MCF 10A (cell line): ENCODE results near the gene HLA-E. TPM values are rescaled to one million over a fixed set of nuclear protein-coding genes. Genes with fewer than 3 reads are reported as not detected.
"Not testable (repeated sequence)": the region's sequence is repeated elsewhere in the genome, so short reads cannot be mapped to it uniquely, and the experiment has no call there.

Source experiments
- BruUV-seq: library from RNA; stranded (reverse); fragments of 400-500 nt; replicated peaks from 2 replicates; lab custom pipeline; 2021; lab: Mats Ljungman, UMichigan
- CTCF ChIA-PET: fragments of 300-600 bp; sonication (Branson Sonifier 250); formaldehyde crosslinking; extraction: SDS; loops from one replicate; lab custom pipeline; 2021; ENCODE audit warnings: antibody characterized with exemption, inconsistent platforms; lab: Yijun Ruan, JAX
- POLR2A ChIA-PET: fragments of 300-600, 350-650 bp; sonication (Branson Sonifier 250); formaldehyde crosslinking; extraction: SDS; loops from one replicate; lab custom pipeline; 2020; ENCODE audit warnings: antibody characterized with exemption, inconsistent platforms; lab: Yijun Ruan, JAX
- DNase-seq: peaks from one replicate; pipeline ENCODE4 v3.0.0-alpha.2; 2018; ENCODE audit not compliant: unreplicated experiment
- H3K27ac Mint-ChIP-seq: one replicate; pipeline ENCODE4 v1.8.0; 2022; ENCODE audit warnings: mild to moderate bottlenecking, low read depth, mixed read lengths; ENCODE audit not compliant: unreplicated experiment
- H3K27me3 Mint-ChIP-seq: one replicate; pipeline ENCODE4 v1.8.0; 2022; ENCODE audit warnings: mixed read lengths; ENCODE audit not compliant: insufficient read depth, unreplicated experiment
- H3K36me3 Mint-ChIP-seq: one replicate; pipeline ENCODE4 v1.8.0; 2022; ENCODE audit warnings: mild to moderate bottlenecking, moderate library complexity, mixed read lengths; ENCODE audit not compliant: insufficient read depth, unreplicated experiment
- H3K4me1 Mint-ChIP-seq: one replicate; pipeline ENCODE4 v1.8.0; 2022; ENCODE audit warnings: mixed read lengths; ENCODE audit not compliant: insufficient read depth, unreplicated experiment
- H3K4me3 Mint-ChIP-seq: one replicate; pipeline ENCODE4 v1.8.0; 2022; ENCODE audit warnings: mild to moderate bottlenecking, moderate library complexity, mixed read lengths; ENCODE audit not compliant: unreplicated experiment
- H3K9me3 Mint-ChIP-seq: one replicate; pipeline ENCODE4 v1.8.0; 2022; ENCODE audit warnings: mixed read lengths; ENCODE audit not compliant: unreplicated experiment
- CTCF ChIP-seq: fragments of 200-600 bp; IDR thresholded peaks from one replicate; pipeline ENCODE4 v1.8.0; 2022; ENCODE audit warnings: antibody characterized with exemption, mild to moderate bottlenecking; ENCODE audit not compliant: unreplicated experiment
- intact Hi-C: fragments of 100-400 bp; cut with micrococcal nuclease; formaldehyde crosslinking; loops from 2 replicates; pipeline ENCODE4 v1.14.1; 2022
- total RNA-seq: library from RNA; stranded (reverse); gene quantifications from 2 replicates; pipeline ENCODE4 v1.2.3, GENCODE V29; 2022

Gene HLA-E
- total RNA-seq, 1 experiment from 2014 or later: 83.6 TPM

DNA sequence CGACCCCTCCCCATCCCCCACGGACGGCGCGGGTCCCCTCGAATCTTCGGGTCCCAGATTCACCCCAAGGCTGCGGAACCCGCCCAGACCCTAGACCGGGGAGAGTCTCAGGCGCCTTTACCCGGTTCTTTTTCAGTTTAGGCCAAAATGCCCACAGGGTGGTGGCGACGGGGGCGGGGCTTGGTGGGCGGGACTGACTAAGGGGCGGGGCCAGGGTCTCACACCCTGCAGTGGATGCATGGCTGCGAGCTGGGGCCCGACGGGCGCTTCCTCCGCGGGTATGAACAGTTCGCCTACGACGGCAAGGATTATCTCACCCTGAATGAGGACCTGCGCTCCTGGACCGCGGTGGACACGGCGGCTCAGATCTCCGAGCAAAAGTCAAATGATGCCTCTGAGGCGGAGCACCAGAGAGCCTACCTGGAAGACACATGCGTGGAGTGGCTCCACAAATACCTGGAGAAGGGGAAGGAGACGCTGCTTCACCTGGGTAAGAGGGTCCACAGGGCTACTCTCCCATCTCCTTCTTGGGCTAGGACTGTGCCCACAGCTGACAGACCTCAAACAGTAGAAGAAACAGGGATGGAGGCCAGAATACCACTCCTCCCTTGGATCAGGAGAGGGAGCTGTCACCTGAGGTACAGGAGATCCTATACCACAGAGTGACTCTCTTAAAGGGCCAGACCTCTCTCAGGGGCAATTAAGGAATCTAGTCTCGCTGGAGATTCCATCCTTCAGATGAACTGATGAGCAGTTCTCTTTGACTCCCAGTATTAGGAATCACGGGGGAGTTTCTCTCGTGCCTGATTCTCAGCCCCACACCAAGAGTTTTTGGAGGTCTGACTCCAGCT is 942 bp downstream of the HLA-E start:
- CTCF ChIA-PET: interaction anchor here (0.5 to 2.4 kb wide), 5 partner anchors 36 to 55 kb away, joined by 3 to 22 read pairs (median 6); no protein-coding TSS in a partner anchor

GRCh38 chr6:30491291-30491953 is 2.1 kb downstream of the HLA-E start:
- H3K27me3 Mint-ChIP-seq, DNase-seq, intact Hi-C loops, H3K27ac Mint-ChIP-seq, BruUV-seq, H3K9me3 Mint-ChIP-seq, H3K4me1 Mint-ChIP-seq: not testable (repeated sequence)
- H3K4me3 Mint-ChIP-seq: peak overlapping the region; percentile 88
- H3K36me3 Mint-ChIP-seq: peaks cover 47% of the 10 kb centered on the region
- ChIA-PET POLR2A (interaction anchor here (1.1 to 1.6 kb wide), 6 partner anchors 9 to 79 kb away, joined by 3 to 8 read pairs (median 4); partner anchors contain the start of genes GNL1 and PRR3), CTCF (interaction anchor here (0.5 to 2.4 kb wide), 5 partner anchors 36 to 106 kb away, joined by 3 to 22 read pairs (median 5); no protein-coding TSS in a partner anchor)

More for the DNA sequence above, 942 bp downstream of the HLA-E start:
- Mint-ChIP-seq H3K4me3 (peak overlapping the region; percentile 88), H3K27me3 (no peaks in the 10 kb centered on the region), H3K36me3 (peaks cover 47% of the 10 kb centered on the region), H3K4me1 (peaks cover 4% of the 10 kb centered on the region), H3K27ac (peak overlapping the region; percentile 97), H3K9me3 (no peaks in the 10 kb centered on the region)
- intact Hi-C loops: no loop called here
- DNase-seq: peak; percentile 71
- no TSS peak for BruUV-seq
- POLR2A ChIA-PET: interaction anchor here (0.5 to 1.6 kb wide), 15 partner anchors 8 to 128 kb away, joined by 3 to 8 read pairs (median 4); partner anchors contain the start of genes GNL1, MRPS18B and PRR3
- no peak for TF ChIP-seq CTCF

DNA sequence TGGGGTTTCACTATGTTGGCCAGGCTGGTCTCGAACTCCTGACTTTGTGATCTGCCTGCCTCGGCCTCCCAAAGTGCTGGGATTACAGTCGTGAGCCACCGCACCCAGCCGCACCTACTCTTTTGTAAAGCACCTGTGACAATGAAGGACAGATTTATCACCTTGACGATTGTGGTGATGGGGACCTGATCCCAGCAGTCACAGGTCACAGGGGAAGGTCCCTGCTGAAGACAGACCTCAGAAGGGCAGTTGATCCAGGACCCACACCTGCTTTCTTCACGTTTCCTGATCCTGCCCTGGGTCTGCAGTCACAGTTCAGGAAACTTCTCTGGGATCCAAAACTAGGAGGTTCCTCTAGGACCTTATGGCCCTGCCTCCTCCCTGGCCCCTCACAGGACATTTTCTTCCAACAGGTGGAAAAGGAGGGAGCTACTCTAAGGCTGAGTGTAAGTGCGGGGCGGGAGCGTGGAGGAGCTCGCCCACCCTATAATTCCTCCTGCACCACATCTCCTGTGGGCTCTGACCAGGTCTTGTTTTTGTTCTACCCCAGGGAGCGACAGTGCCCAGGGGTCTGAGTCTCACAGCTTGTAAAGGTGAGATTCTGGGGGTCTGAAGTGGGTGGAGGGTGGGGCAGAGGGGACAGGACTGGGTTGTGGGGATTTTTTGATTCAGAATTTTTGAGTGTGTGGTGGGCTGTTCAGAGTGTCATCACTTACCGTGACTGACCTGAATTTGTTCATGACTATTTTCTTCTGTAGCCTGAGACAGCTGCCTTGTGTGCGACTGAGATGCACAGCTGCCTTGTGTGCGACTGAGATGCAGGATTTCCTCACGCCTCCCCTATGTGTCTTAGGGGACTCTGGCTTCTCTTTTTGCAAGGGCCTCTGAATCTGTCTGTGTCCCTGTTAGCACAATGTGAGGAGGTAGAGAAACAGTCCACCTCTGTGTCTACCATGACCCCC is 3.0 kb downstream of the HLA-E start:
- no TSS peak for BruUV-seq
- H3K36me3 Mint-ChIP-seq: peaks cover 47% of the 10 kb centered on the region
- H3K4me1 Mint-ChIP-seq: peaks cover 11% of the 10 kb centered on the region
- H3K4me3 Mint-ChIP-seq: no peak overlapping the region
- ChIA-PET POLR2A (interaction anchor here (1.1 to 2.3 kb wide), 3 partner anchors 9 to 125 kb away, joined by 3 to 6 read pairs (median 5); partner anchors contain the start of genes MRPS18B, PPP1R10 and PRR3), CTCF (interaction anchor here (0.5 to 3.0 kb wide), 10 partner anchors 35 to 105 kb away, joined by 3 to 22 read pairs (median 4); no protein-coding TSS in a partner anchor)
- no peak for DNase-seq
- H3K9me3 Mint-ChIP-seq: no peaks in the 10 kb centered on the region
- intact Hi-C loops: no loop called here
- no peak overlapping the region for H3K27ac Mint-ChIP-seq
- no peaks in the 10 kb centered on the region for H3K27me3 Mint-ChIP-seq
- no peak for TF ChIP-seq CTCF
